H1 (cell line): ENCODE measurements around the gene MMP11.

ENCODE experiments used
- KDM5A ChIP-seq: fragments of 200-600 bp; IDR thresholded peaks from 2 replicates; pipeline ENCODE4 v1.7.1; 2012; ENCODE audit warnings: mild to moderate bottlenecking, low read length, inconsistent platforms, mixed read lengths
- SP1 ChIP-seq: IDR thresholded peaks from 2 replicates; pipeline ENCODE4 v1.6.1; 2011; ENCODE audit warnings: low read depth, low read length
- SRF ChIP-seq: IDR thresholded peaks from 2 replicates; pipeline ENCODE4 v1.6.1; 2011; ENCODE audit warnings: mild to moderate bottlenecking, low read depth, low read length, moderate library complexity
- TBP ChIP-seq: IDR thresholded peaks from 2 replicates; pipeline ENCODE4 v1.6.1; 2011; ENCODE audit warnings: low read depth, low read length, improper control_type of control experiment
- YY1 ChIP-seq: IDR thresholded peaks from 2 replicates; pipeline ENCODE4 v1.6.1; 2011; ENCODE audit warnings: low read depth, mild to moderate bottlenecking, low read length
- TF ChIP-seq, protein P1 (sequence below), 3 experiments: IDR thresholded peaks; 1 replicate in 2 of 3; 2 replicates in 1 of 3; pipeline versions ENCODE4 v1.5.1 to v1.6.1; 2011; ENCODE audit warnings: low read length in 3 of 3, mild to moderate bottlenecking in 3 of 3, inconsistent platforms in 2 of 3, low read depth in 1 of 3, moderate library complexity in 1 of 3; ENCODE audit not compliant: insufficient read depth in 1 of 3; ENCODE audit errors: control extremely low read depth in 1 of 3
- TF ChIP-seq, protein P2 (sequence below): IDR thresholded peaks from 2 replicates; pipeline ENCODE4 v1.6.1; 2011; ENCODE audit warnings: low read depth, mild to moderate bottlenecking, low read length; ENCODE audit not compliant: insufficient read depth

DNA sequence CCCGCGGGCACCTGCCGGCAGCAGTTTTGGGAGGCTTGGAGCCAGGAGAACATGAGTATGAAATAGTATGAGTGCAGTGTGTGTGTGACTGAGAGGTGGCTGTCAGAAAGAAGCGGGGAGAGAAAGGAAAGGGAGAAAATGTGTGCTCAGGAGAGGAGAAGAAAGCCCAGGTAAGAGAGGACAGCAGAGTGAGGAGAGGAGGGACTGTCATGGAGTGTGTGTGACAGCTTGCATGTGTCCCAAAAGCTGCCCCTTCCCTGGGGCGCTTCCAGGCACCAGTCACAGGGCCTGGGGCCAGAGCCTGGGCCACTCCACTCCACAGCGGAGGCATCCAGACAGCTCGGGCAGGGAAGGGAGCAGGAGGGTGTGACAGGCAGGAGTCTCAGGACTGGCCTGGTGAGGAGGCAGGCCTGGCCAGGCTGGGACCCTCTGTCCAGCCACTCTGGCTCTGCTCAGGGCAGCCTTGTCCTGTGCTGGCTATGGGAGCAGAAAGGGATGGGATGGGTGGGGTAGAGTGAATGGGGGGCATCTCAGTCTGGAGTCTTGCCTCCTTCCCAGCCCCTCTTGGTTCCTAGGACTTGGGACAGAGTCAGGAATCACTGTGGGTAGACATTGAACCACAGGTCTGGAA is 949 bp downstream of the MMP11 start:
- TF ChIP-seq YY1, result no peak
- TF ChIP-seq SRF, result no peak
- TF ChIP-seq, protein P1, sequence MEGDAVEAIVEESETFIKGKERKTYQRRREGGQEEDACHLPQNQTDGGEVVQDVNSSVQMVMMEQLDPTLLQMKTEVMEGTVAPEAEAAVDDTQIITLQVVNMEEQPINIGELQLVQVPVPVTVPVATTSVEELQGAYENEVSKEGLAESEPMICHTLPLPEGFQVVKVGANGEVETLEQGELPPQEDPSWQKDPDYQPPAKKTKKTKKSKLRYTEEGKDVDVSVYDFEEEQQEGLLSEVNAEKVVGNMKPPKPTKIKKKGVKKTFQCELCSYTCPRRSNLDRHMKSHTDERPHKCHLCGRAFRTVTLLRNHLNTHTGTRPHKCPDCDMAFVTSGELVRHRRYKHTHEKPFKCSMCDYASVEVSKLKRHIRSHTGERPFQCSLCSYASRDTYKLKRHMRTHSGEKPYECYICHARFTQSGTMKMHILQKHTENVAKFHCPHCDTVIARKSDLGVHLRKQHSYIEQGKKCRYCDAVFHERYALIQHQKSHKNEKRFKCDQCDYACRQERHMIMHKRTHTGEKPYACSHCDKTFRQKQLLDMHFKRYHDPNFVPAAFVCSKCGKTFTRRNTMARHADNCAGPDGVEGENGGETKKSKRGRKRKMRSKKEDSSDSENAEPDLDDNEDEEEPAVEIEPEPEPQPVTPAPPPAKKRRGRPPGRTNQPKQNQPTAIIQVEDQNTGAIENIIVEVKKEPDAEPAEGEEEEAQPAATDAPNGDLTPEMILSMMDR (IDR thresholded peaks at IDR 0.05; ENCODE audit: control extremely low read depth in 1 of 3, insufficient read depth in 1 of 3, low read depth in 1 of 3, low read length in 3 of 3), result no peak
- no peak for TF ChIP-seq KDM5A
- no peak for TF ChIP-seq TBP
- TF ChIP-seq SP1, result no peak
- TF ChIP-seq, protein P2, sequence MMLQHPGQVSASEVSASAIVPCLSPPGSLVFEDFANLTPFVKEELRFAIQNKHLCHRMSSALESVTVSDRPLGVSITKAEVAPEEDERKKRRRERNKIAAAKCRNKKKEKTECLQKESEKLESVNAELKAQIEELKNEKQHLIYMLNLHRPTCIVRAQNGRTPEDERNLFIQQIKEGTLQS, result no peak
